Adrenal gland (tissue), 12 donors: ENCODE measurements around the gene MACROD2. TPM values are rescaled to one million over a fixed set of nuclear protein-coding genes. Genes with fewer than 3 reads are reported as not detected.

Source experiments
- DNase-seq, 7 donors: peaks; one replicate each; pipeline ENCODE4 v3.0.0-alpha.2; 2019 to 2020
- H3K27ac ChIP-seq, 5 donors: fragments of 200-600 bp; sonication (generic) in 4 of 5; 1 replicate in 3 of 5; 2 replicates in 2 of 5; pipeline versions ENCODE4 v1.5.1 to v1.8.0; 2016 to 2020; ENCODE audit warnings: mild to moderate bottlenecking in 1 of 5
- H3K27me3 ChIP-seq: fragments of 200-600 bp; 2 replicates; pipeline ENCODE4 v1.8.0; 2021
- H3K36me3 ChIP-seq, 2 donors: fragments of 200-600 bp; replicated peaks in 1 of 2; 1 replicate in 1 of 2; 2 replicates in 1 of 2; pipeline versions ENCODE4 v1.5.1 to v1.8.0; 2018 to 2022
- H3K4me1 ChIP-seq, 2 donors: fragments of 200-600 bp; replicated peaks in 1 of 2; 1 replicate in 1 of 2; 2 replicates in 1 of 2; pipeline versions ENCODE4 v1.5.1 to v1.8.0; 2018 to 2021
- H3K4me3 ChIP-seq, 4 donors: fragments of 200-600 bp; sonication (generic) in 3 of 4; one replicate each; pipeline ENCODE4 v1.5.1; 2016 to 2018
- H3K9me3 ChIP-seq, 3 donors: fragments of 200-600 bp; sonication (generic) in 1 of 3; replicated peaks in 1 of 3; 1 replicate in 2 of 3; 2 replicates in 1 of 3; pipeline versions ENCODE4 v1.5.1 to v1.8.0; 2016 to 2021
- CTCF ChIP-seq, 6 experiments: fragments of 450-650 bp in 4 of 6; fragments of 200-600 bp in 2 of 6; sonication (generic) in 1 of 6; IDR thresholded peaks; 1 replicate in 5 of 6; 2 replicates in 1 of 6; pipeline versions ENCODE4 v1.5.1 to v1.8.0; 2016 to 2021; ENCODE audit warnings: antibody characterized with exemption in 6 of 6, mild to moderate bottlenecking in 2 of 6, moderate library complexity in 1 of 6
- POLR2A ChIP-seq, 2 donors: fragments of 450-650 bp; IDR thresholded peaks; one replicate each; pipeline ENCODE4 v1.6.1; 2017; ENCODE audit warnings: antibody characterized with exemption in 2 of 2, mild to moderate bottlenecking in 2 of 2, moderate library complexity in 1 of 2
- WGBS, 4 donors: extraction: QIAGEN DNeasy Blood & Tissue Kit in 2 of 4; methylation state at CpG; one replicate each; pipeline versions ENCODE4 v1.1.5 to v1.1.7; 2013 to 2017; 5-methylcytosine and 5-hydroxymethylcytosine counted together
- intact Hi-C, 2 donors: fragments of 100-400 bp; cut with DNase I; formaldehyde crosslinking; loops; one replicate each; pipeline versions ENCODE4 v1.14.1 to v1.15.0; 2022 to 2023
- polyA plus RNA-seq, 3 donors: library from polyadenylated mRNA; stranded (reverse); fragments of 200-250 nt in 2 of 3; fragments of 350-450 nt in 1 of 3; fragmentation: Illumina TruSeq in 1 of 3; extraction: RNeasy Lipid Tissue Mini Kit (QIAGEN cat#74804) in 1 of 3; gene quantifications; one replicate each; pipeline ENCODE4 v1.2.3, GENCODE V29; 2013 to 2014
- total RNA-seq, 9 donors: library from RNA; depleted of rRNA in 4 of 9; stranded (reverse); fragments of >200 nt in 4 of 9; fragments of 120-200 nt in 1 of 9; fragmentation: NEBNext Ultra II Directional in 1 of 9; extraction: Animal tissue kit (Norgen Biotek cat#: 25700) in 1 of 9; gene quantifications; one replicate each; pipeline versions ENCODE4 v1.1.0 to v1.2.4, GENCODE V29; 2013 to 2023
- donor health status: healthy with polysubstance abuse.
- donor health status: Bipolar disorder and iron deficiency.
- donor health status: DM: yes; HTN: yes; CAD: no.
- donor health status: DM: no; HTN: no; CAD: no.
- donor health status: DM: no; HTN: no; CAD: no.
- donor health status: DM: yes; HTN: yes; CAD: no.

MACROD2 gene
- total and polyA plus RNA-seq, 12 donors = 1.1 to 21.2 (median 6.4) TPM

- TF ChIP-seq CTCF (IDR thresholded peaks at IDR 0.05) (no peak), POLR2A (IDR thresholded peaks at IDR 0.05) (no peak)
- H3K27me3 ChIP-seq = no peaks in the 10 kb centered on the region
- no peaks in the 10 kb centered on the region for H3K36me3 ChIP-seq
- H3K9me3 ChIP-seq = no peaks in the 10 kb centered on the region
- no peak for DNase-seq
- WGBS, 4 donors = 62 to 67% (median 65%) methylated on average over 2 of the region's 2 CpGs
- intact Hi-C loops = loop anchor here in 1 of 2 donors (10.0 kb wide), 1 partner anchor 223 kb away; no protein-coding TSS in a partner anchor
- H3K4me3 ChIP-seq = no peak overlapping the region
- no peak overlapping the region for H3K27ac ChIP-seq
- no peaks in the 10 kb centered on the region for H3K4me1 ChIP-seq
Measured at GRCh38 chr20:15702161-15702560, 1706.8 kb downstream of the MACROD2 start.

- Histone ChIP-seq H3K4me3 (no peak overlapping the region), H3K27me3 (no peaks in the 10 kb centered on the region), H3K36me3 (no peaks in the 10 kb centered on the region), H3K27ac (no peak overlapping the region), H3K9me3 (no peaks in the 10 kb centered on the region), H3K4me1 (no peaks in the 10 kb centered on the region)
- 73 to 93% (median 90%) methylated on average over 4 of the region's 4 CpGs for WGBS, 4 donors
- no peak for DNase-seq
- no peak for TF ChIP-seq POLR2A (IDR thresholded peaks at IDR 0.05)
- TF ChIP-seq CTCF (IDR thresholded peaks at IDR 0.05) = no peak
- intact Hi-C loops = loop anchor here in 1 of 2 donors (10.0 kb wide), 1 partner anchor 221 kb away; no protein-coding TSS in a partner anchor
Measured at GRCh38 chr20:15703171-15703911, 1708.0 kb downstream of the MACROD2 start.

- TF ChIP-seq CTCF (IDR thresholded peaks at IDR 0.05) = no peak
- no peak for TF ChIP-seq POLR2A (IDR thresholded peaks at IDR 0.05)
- Histone ChIP-seq H3K4me1 (no peaks in the 10 kb centered on the region), H3K4me3 (no peak overlapping the region), H3K27ac (no peak overlapping the region), H3K27me3 (no peaks in the 10 kb centered on the region), H3K36me3 (no peaks in the 10 kb centered on the region), H3K9me3 (no peaks in the 10 kb centered on the region)
- no peak for DNase-seq
- intact Hi-C loops = loop anchor here in 1 of 2 donors (10.0 kb wide), 1 partner anchor 219 kb away; no protein-coding TSS in a partner anchor
- 76 to 80% (median 78%) methylated on average over 3 of the region's 3 CpGs for WGBS, 4 donors
Measured at GRCh38 chr20:15705975-15706374, 1710.7 kb downstream of the MACROD2 start.

GRCh38 chr20:15706719-15707118 lies 1711.4 kb downstream of the MACROD2 start:
- Histone ChIP-seq H3K4me1 (no peaks in the 10 kb centered on the region), H3K9me3 (no peaks in the 10 kb centered on the region), H3K27ac (no peak overlapping the region), H3K4me3 (no peak overlapping the region), H3K27me3 (no peaks in the 10 kb centered on the region), H3K36me3 (no peaks in the 10 kb centered on the region)
- no peak for DNase-seq
- TF ChIP-seq POLR2A (IDR thresholded peaks at IDR 0.05) (no peak), CTCF (IDR thresholded peaks at IDR 0.05) (no peak)
- intact Hi-C loops = loop anchor here in 1 of 2 donors (10.0 kb wide), 1 partner anchor 218 kb away; no protein-coding TSS in a partner anchor
